Measurements from ENCODE around the gene GRK6. TPM values are rescaled to one million over a fixed set of nuclear protein-coding genes. Genes with fewer than 3 reads are reported as not detected.

The GRK6 gene
- polyA plus RNA-seq, 4 donors: 17.0 to 29.5 (median 24.4) TPM

GRCh38 chr5:177459819-177460628, 33.5 kb downstream of the GRK6 start:
- Histone ChIP-seq H3K27ac (ENCODE audit: low read depth in 1 of 3, low read length in 2 of 3) (no peak overlapping the region), H3K9me3 (ENCODE audit: control insufficient read depth in 2 of 2, insufficient read depth in 1 of 2, low read depth in 1 of 2, low read length in 1 of 2) (no peaks in the 10 kb centered on the region), H3K4me1 (ENCODE audit: control insufficient read depth in 3 of 3, insufficient read depth in 2 of 3, low read depth in 1 of 3, low read length in 2 of 3) (peaks cover 0 to 8% (median 0%) of the 10 kb centered on the region in 3 donors), H3K36me3 (ENCODE audit: control insufficient read depth in 3 of 3, insufficient read depth in 2 of 3, low read depth in 1 of 3, low read length in 3 of 3) (peaks cover 0 to 52% (median 0%) of the 10 kb centered on the region in 3 donors), H3K27me3 (ENCODE audit: control insufficient read depth in 3 of 3, insufficient read depth in 3 of 3, low read length in 3 of 3) (no peaks in the 10 kb centered on the region), H3K4me3 (ENCODE audit: low read depth in 1 of 3, low read length in 3 of 3) (no peak overlapping the region)
- 92 to 96% (median 93%) methylated on average over 25 to 28 of the region's 28 CpGs for WGBS, 3 donors
- FAIRE-seq: no peak
- no peak for DNase-seq

DNA sequence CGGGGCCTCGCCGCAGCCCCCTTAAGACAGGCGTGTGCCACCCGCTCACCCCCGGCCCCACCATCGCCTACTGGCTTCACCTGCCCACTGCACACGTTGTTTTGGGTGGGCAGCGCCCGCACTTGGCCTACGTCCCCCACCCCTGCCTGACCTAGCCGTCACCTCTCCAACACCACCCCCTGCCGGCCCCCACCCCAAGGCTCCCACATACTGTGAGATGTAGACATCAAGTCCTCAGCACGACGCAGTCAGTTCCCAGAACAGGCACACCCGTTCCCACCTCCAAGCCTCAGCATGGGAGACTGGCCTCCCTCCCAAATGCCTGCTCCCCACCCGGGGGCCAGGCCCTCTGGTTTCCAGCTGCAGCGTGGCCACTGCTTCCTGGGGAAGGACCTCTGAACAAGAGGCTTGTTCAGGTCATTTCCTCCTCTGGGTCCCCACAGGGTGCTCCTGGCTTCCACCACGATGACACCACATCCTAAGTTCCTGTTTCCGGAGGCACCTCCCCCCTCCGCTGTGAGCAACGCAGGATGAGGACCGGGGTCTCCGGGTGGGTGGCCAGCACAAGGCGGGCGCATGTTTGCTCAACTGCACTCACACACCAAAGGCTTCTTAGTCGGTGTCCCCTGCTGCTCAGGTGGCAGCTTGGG, 35.7 kb downstream of the GRK6 start:
- no peaks in the 10 kb centered on the region for H3K4me1 ChIP-seq (ENCODE audit: control insufficient read depth in 3 of 3, insufficient read depth in 2 of 3, low read depth in 1 of 3, low read length in 2 of 3)
- DNase-seq (no peak), FAIRE-seq (no peak)
- H3K9me3 ChIP-seq (ENCODE audit: control insufficient read depth in 2 of 2, insufficient read depth in 1 of 2, low read depth in 1 of 2, low read length in 1 of 2): peaks cover 0 to 5% of the 10 kb centered on the region in 2 donors
- H3K4me3 ChIP-seq (ENCODE audit: low read depth in 1 of 3, low read length in 3 of 3): no peak overlapping the region
- 73 to 89% (median 81%) methylated on average over 27 of the region's 27 CpGs for WGBS, 3 donors
- peak overlapping the region in 1 of 3 donors; percentile 40 for H3K27ac ChIP-seq (ENCODE audit: low read depth in 1 of 3, low read length in 2 of 3)
- H3K27me3 ChIP-seq (ENCODE audit: control insufficient read depth in 3 of 3, insufficient read depth in 3 of 3, low read length in 3 of 3): no peaks in the 10 kb centered on the region
- peaks cover 0 to 66% (median 0%) of the 10 kb centered on the region in 3 donors for H3K36me3 ChIP-seq (ENCODE audit: control insufficient read depth in 3 of 3, insufficient read depth in 2 of 3, low read depth in 1 of 3, low read length in 3 of 3)

DNA sequence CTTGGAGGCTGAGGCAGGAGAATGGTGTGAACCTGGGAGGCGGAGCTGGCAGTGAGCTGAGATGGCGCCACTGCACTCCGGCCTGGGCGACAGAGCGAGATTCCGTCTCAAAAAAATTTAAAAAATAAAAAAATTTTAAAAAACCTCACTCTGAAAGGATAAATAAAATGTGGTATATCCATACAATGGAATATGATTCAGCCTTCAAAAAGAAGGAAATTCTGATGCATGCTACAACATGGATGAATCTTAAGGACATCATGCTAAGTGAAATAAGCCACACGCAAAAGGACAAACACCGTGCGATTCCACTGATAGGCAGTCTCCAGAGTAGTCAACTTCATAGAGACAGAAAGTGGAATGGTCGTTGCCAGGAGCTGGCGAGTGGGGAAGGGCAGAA, 38.6 kb downstream of the GRK6 start:
- no peak for FAIRE-seq

DNA sequence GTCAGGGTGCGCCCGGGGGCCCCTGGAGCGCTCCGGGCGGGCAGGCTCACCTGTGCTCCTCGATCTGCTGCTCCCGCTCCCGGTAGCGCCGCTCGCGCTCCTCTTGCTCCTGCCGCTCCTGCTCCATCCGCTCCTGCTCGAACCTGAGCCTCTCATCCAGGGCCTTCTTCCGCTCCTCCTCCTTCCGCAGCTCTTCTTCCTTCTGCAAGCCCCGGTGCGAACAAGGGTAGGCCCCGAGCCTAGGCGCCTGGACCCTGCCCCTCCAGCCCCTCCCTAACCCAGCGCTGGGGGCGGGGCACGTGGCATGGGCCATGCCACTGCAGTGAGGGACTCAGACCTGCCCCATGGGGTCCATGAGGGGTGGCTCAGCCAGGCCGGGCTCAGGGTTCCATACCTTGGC, 40.4 kb downstream of the GRK6 start:
- 91 to 93% (median 92%) methylated on average over 25 of the region's 25 CpGs for WGBS, 3 donors
- Histone ChIP-seq H3K36me3 (ENCODE audit: control insufficient read depth in 3 of 3, insufficient read depth in 2 of 3, low read depth in 1 of 3, low read length in 3 of 3) (peaks cover 0 to 61% (median 4%) of the 10 kb centered on the region in 3 donors), H3K4me3 (ENCODE audit: low read depth in 1 of 3, low read length in 3 of 3) (no peak overlapping the region), H3K9me3 (ENCODE audit: control insufficient read depth in 2 of 2, insufficient read depth in 1 of 2, low read depth in 1 of 2, low read length in 1 of 2) (peaks cover 0 to 5% of the 10 kb centered on the region in 2 donors), H3K4me1 (ENCODE audit: control insufficient read depth in 3 of 3, insufficient read depth in 2 of 3, low read depth in 1 of 3, low read length in 2 of 3) (peaks cover 0 to 4% (median 0%) of the 10 kb centered on the region in 3 donors), H3K27ac (ENCODE audit: low read depth in 1 of 3, low read length in 2 of 3) (no peak overlapping the region), H3K27me3 (ENCODE audit: control insufficient read depth in 3 of 3, insufficient read depth in 3 of 3, low read length in 3 of 3) (no peaks in the 10 kb centered on the region)
- no peak for FAIRE-seq
- DNase-seq: no peak

More for the DNA sequence above, 38.6 kb downstream of the GRK6 start:
- Histone ChIP-seq H3K27me3 (ENCODE audit: control insufficient read depth in 3 of 3, insufficient read depth in 3 of 3, low read length in 3 of 3) (no peaks in the 10 kb centered on the region), H3K36me3 (ENCODE audit: control insufficient read depth in 3 of 3, insufficient read depth in 2 of 3, low read depth in 1 of 3, low read length in 3 of 3) (peaks cover 0 to 63% (median 4%) of the 10 kb centered on the region in 3 donors), H3K9me3 (ENCODE audit: control insufficient read depth in 2 of 2, insufficient read depth in 1 of 2, low read depth in 1 of 2, low read length in 1 of 2) (peaks cover 0 to 5% of the 10 kb centered on the region in 2 donors), H3K27ac (ENCODE audit: low read depth in 1 of 3, low read length in 2 of 3) (no peak overlapping the region), H3K4me1 (ENCODE audit: control insufficient read depth in 3 of 3, insufficient read depth in 2 of 3, low read depth in 1 of 3, low read length in 2 of 3) (no peaks in the 10 kb centered on the region), H3K4me3 (ENCODE audit: low read depth in 1 of 3, low read length in 3 of 3) (no peak overlapping the region)
- 94 to 98% (median 98%) methylated on average over 11 of the region's 11 CpGs for WGBS, 3 donors
- no peak for DNase-seq

DNA sequence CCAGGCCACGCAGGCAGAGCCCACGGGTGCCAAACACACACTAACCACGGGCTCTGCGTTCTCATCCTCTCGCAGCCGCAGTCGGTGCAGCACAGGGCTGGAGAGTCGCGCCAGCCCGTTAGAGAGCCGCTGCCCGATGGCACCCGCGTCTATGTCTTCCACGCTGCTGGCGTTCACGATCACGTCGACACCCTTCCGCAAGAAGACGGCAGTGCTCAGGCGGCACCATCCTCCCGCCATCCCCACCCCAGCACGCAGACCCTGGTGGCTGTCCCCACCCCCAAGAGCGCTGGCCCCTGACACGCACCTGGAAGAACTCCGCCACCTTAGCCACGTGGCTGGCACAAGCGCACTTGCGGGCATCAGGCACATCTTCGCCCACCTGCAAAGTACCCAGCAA, 41.0 kb downstream of the GRK6 start:
- Histone ChIP-seq H3K27me3 (ENCODE audit: control insufficient read depth in 3 of 3, insufficient read depth in 3 of 3, low read length in 3 of 3) (peaks cover 0 to 6% (median 0%) of the 10 kb centered on the region in 3 donors), H3K4me1 (ENCODE audit: control insufficient read depth in 3 of 3, insufficient read depth in 2 of 3, low read depth in 1 of 3, low read length in 2 of 3) (peaks cover 0 to 10% (median 0%) of the 10 kb centered on the region in 3 donors), H3K36me3 (ENCODE audit: control insufficient read depth in 3 of 3, insufficient read depth in 2 of 3, low read depth in 1 of 3, low read length in 3 of 3) (peaks cover 0 to 61% (median 4%) of the 10 kb centered on the region in 3 donors), H3K9me3 (ENCODE audit: control insufficient read depth in 2 of 2, insufficient read depth in 1 of 2, low read depth in 1 of 2, low read length in 1 of 2) (peaks cover 0 to 5% of the 10 kb centered on the region in 2 donors), H3K27ac (ENCODE audit: low read depth in 1 of 3, low read length in 2 of 3) (no peak overlapping the region), H3K4me3 (ENCODE audit: low read depth in 1 of 3, low read length in 3 of 3) (no peak overlapping the region)
- 95 to 96% (median 96%) methylated on average over 30 to 31 of the region's 31 CpGs for WGBS, 3 donors
- FAIRE-seq (no peak), DNase-seq (no peak)

- DNase-seq: no peak
- H3K9me3 ChIP-seq (ENCODE audit: control insufficient read depth in 2 of 2, insufficient read depth in 1 of 2, low read depth in 1 of 2, low read length in 1 of 2): peaks cover 0 to 5% of the 10 kb centered on the region in 2 donors
- peaks cover 0 to 12% (median 0%) of the 10 kb centered on the region in 3 donors for H3K4me1 ChIP-seq (ENCODE audit: control insufficient read depth in 3 of 3, insufficient read depth in 2 of 3, low read depth in 1 of 3, low read length in 2 of 3)
- 87 to 100% (median 93%) methylated on average over 2 of the region's 2 CpGs for WGBS, 3 donors
- peaks cover 0 to 8% (median 0%) of the 10 kb centered on the region in 3 donors for H3K27me3 ChIP-seq (ENCODE audit: control insufficient read depth in 3 of 3, insufficient read depth in 3 of 3, low read length in 3 of 3)
- no peak overlapping the region for H3K27ac ChIP-seq (ENCODE audit: low read depth in 1 of 3, low read length in 2 of 3)
- no peak overlapping the region for H3K4me3 ChIP-seq (ENCODE audit: low read depth in 1 of 3, low read length in 3 of 3)
- FAIRE-seq: no peak
- H3K36me3 ChIP-seq (ENCODE audit: control insufficient read depth in 3 of 3, insufficient read depth in 2 of 3, low read depth in 1 of 3, low read length in 3 of 3): peaks cover 0 to 56% (median 4%) of the 10 kb centered on the region in 3 donors
These were observed 41.8 kb downstream of the GRK6 start for GRCh38 chr5:177468329-177468684.

- Histone ChIP-seq H3K27ac (ENCODE audit: low read depth in 1 of 3, low read length in 2 of 3) (no peak overlapping the region), H3K36me3 (ENCODE audit: control insufficient read depth in 3 of 3, insufficient read depth in 2 of 3, low read depth in 1 of 3, low read length in 3 of 3) (peaks cover 0 to 56% (median 4%) of the 10 kb centered on the region in 3 donors), H3K27me3 (ENCODE audit: control insufficient read depth in 3 of 3, insufficient read depth in 3 of 3, low read length in 3 of 3) (peaks cover 0 to 10% (median 0%) of the 10 kb centered on the region in 3 donors), H3K4me1 (ENCODE audit: control insufficient read depth in 3 of 3, insufficient read depth in 2 of 3, low read depth in 1 of 3, low read length in 2 of 3) (peaks cover 0 to 14% (median 0%) of the 10 kb centered on the region in 3 donors), H3K9me3 (ENCODE audit: control insufficient read depth in 2 of 2, insufficient read depth in 1 of 2, low read depth in 1 of 2, low read length in 1 of 2) (peaks cover 0 to 5% of the 10 kb centered on the region in 2 donors), H3K4me3 (ENCODE audit: low read depth in 1 of 3, low read length in 3 of 3) (no peak overlapping the region)
- WGBS, 3 donors: 73 to 86% (median 83%) methylated on average over 24 of the region's 25 CpGs
- DNase-seq: no peak
- FAIRE-seq: no peak
These were observed 42.5 kb downstream of the GRK6 start for GRCh38 chr5:177468685-177469628.
